ENCODE results near the gene TDP1. TPM values are rescaled to one million over a fixed set of nuclear protein-coding genes. Genes with fewer than 3 reads are reported as not detected.
"Not testable (repeated sequence)": the region's sequence is repeated elsewhere in the genome, so short reads cannot be mapped to it uniquely, and the experiment has no call there.

Gene TDP1
- total and polyA plus RNA-seq, 9 of the 15 experiments (the other 6 are each of a cell fraction or from before 2014, with no cell fraction given), result 21.4 to 41.6 (median 32.3) TPM

DNA sequence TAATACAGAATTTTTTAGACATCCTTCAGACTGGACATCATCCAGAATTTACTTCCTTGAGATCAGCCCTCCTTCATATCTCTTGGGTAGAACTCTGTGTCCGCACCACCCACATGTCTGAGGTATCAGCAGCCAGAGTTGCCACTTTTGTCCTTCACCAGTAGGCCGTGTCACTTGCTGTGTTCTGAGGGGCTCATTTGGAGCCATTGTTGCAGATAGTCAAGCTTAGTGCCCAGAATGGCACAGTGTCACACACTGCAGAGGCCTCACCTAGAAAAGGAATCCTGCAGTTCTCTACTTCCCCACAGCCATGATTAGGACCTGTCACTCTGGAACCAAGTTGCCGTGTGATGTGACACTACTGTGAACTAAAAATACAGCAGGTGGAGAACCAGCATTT lies 69.2 kb downstream of the TDP1 start (continued):
- TF ChIP-seq, protein P1, sequence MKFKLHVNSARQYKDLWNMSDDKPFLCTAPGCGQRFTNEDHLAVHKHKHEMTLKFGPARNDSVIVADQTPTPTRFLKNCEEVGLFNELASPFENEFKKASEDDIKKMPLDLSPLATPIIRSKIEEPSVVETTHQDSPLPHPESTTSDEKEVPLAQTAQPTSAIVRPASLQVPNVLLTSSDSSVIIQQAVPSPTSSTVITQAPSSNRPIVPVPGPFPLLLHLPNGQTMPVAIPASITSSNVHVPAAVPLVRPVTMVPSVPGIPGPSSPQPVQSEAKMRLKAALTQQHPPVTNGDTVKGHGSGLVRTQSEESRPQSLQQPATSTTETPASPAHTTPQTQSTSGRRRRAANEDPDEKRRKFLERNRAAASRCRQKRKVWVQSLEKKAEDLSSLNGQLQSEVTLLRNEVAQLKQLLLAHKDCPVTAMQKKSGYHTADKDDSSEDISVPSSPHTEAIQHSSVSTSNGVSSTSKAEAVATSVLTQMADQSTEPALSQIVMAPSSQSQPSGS (CRISPR knock-in tag; IDR thresholded peaks at IDR 0.05), result no peak
- TF ChIP-seq POLR2AphosphoS5 (IDR thresholded peaks at IDR 0.05; ENCODE audit: control insufficient read depth, insufficient read depth, low read depth, low read length) (no peak), TAF1 (IDR thresholded peaks at IDR 0.05; ENCODE audit: control insufficient read depth, extremely low read depth, insufficient read depth, low read length, severe bottlenecking) (no peak), ZBTB1 (CRISPR knock-in tag; IDR thresholded peaks at IDR 0.05; ENCODE audit: borderline replicate concordance, low read depth) (no peak)

- POLR2A ChIA-PET, result not testable (repeated sequence)
These were observed 70.9 kb downstream of the TDP1 start for GRCh38 chr14:90026608-90027007.

More at GRCh38 chr14:90026608-90027007, 70.9 kb downstream of the TDP1 start:
- CTCF ChIA-PET (ENCODE audit: low intra/inter-chr PET ratio); FAIRE-seq; H3K4me2 ChIP-seq (ENCODE audit: insufficient read depth, low read length); H3K79me2 ChIP-seq (ENCODE audit: control insufficient read depth, insufficient read depth, low read length); H2AFZ ChIP-seq (ENCODE audit: low read depth, low read length); H3K4me3 ChIP-seq; H3K27ac ChIP-seq (ENCODE audit: extremely low read depth, low read depth, low read length); H3K9me1 ChIP-seq (ENCODE audit: control insufficient read depth, insufficient read depth, low read length); H3K9me3 ChIP-seq (replicated peaks; ENCODE audit: control insufficient read depth, insufficient read depth, low read depth, low read length); intact Hi-C loops (cut with micrococcal nuclease); ATAC-seq; H3K27me3 ChIP-seq (ENCODE audit: control insufficient read depth in 2 of 2, insufficient read depth in 2 of 2, low read length in 2 of 2); H3K4me1 ChIP-seq (replicated peaks in 1 of 2; ENCODE audit: control insufficient read depth in 2 of 2, insufficient read depth in 2 of 2, low read length in 2 of 2); BruUV-seq (replicated peaks); in situ Hi-C loops (cut with MboI); H4K20me1 ChIP-seq (replicated peaks; ENCODE audit: control insufficient read depth, insufficient read depth, low read length); H3K9ac ChIP-seq (ENCODE audit: insufficient read depth in 1 of 2, low read depth in 2 of 2, low read length in 2 of 2); DNase-seq (ENCODE audit: extremely low read depth in 1 of 4, low spot score in 3 of 4): not testable (repeated sequence)
- H3K36me3 ChIP-seq (ENCODE audit: control insufficient read depth, insufficient read depth, low read length), result peaks cover 36% of the 10 kb centered on the region
- no CpG with 5 or more reads among the region's 4 CpGs for WGBS (ENCODE audit: insufficient coverage, low coverage, missing lambda C conversion rate)
